ENCODE measurements around the gene CHN2. TPM values are rescaled to one million over a fixed set of nuclear protein-coding genes. Genes with fewer than 3 reads are reported as not detected.
"Not testable (repeated sequence)": the region's sequence is repeated elsewhere in the genome, so short reads cannot be mapped to it uniquely, and the experiment has no call there.

The CHN2 gene
- total RNA-seq, 1 experiment from 2014 or later = 3.5 TPM

GRCh38 chr7:29527505-29528108 lies 333.0 kb downstream of the CHN2 start:
- no peak overlapping the region for H3K27ac ChIP-seq
- no peaks in the 10 kb centered on the region for H3K27me3 ChIP-seq
- H3K9me3 ChIP-seq (replicated peaks) = no peaks in the 10 kb centered on the region
- no peaks in the 10 kb centered on the region for H3K36me3 ChIP-seq
- no peak for DNase-seq
- no peak overlapping the region for H3K4me3 ChIP-seq
- H3K4me1 ChIP-seq = no peaks in the 10 kb centered on the region

GRCh38 chr7:29528526-29528925 lies 334.0 kb downstream of the CHN2 start:
- H3K27ac ChIP-seq; DNase-seq; H3K9me3 ChIP-seq (replicated peaks); H3K27me3 ChIP-seq; H3K4me3 ChIP-seq; H3K4me1 ChIP-seq; H3K36me3 ChIP-seq: not testable (repeated sequence)

Other genes starting within 250 kb of the CHN2 start
- 9.4 and 9.5 TPM in 2 replicates for gene TRIL, start 236.4 kb upstream of the CHN2 start, total RNA-seq (2014; rRNA removed; shearing (Covaris generic))
- 7.1 and 8.3 TPM in 2 replicates for gene CPVL, start 48.2 kb upstream of the CHN2 start, total RNA-seq (2014; rRNA removed; shearing (Covaris generic))

Data from SJCRH30 (cell line).